Measurements from ENCODE around the gene FBP1. TPM values are rescaled to one million over a fixed set of nuclear protein-coding genes. Genes with fewer than 3 reads are reported as not detected.

Gene FBP1
- total RNA-seq, 3 donors from 2014 or later, result 7.4 to 41.1 (median 33.4) TPM

- DNase-seq (ENCODE audit: low spot score in 2 of 2), result no peak
- Histone ChIP-seq H3K36me3 (no peaks in the 10 kb centered on the region), H3K9me3 (no peaks in the 10 kb centered on the region), H3K4me1 (no peaks in the 10 kb centered on the region), H3K27me3 (no peaks in the 10 kb centered on the region), H3K27ac (no peak overlapping the region), H3K4me3 (no peak overlapping the region)
- intact Hi-C loops (cut with DNase I; ENCODE audit: low total_unique reads), result no loop called here
- TF ChIP-seq POLR2AphosphoS5 (IDR thresholded peaks at IDR 0.05), result no peak
- no peak for TF ChIP-seq CTCF (IDR thresholded peaks at IDR 0.05)
- no peak for TF ChIP-seq POLR2A (IDR thresholded peaks at IDR 0.05)
Observed at GRCh38 chr9:94665613-94666012, 26.3 kb upstream of the FBP1 start.

- Histone ChIP-seq H3K4me3 (no peak overlapping the region), H3K9me3 (no peaks in the 10 kb centered on the region), H3K27ac (no peak overlapping the region), H3K4me1 (no peaks in the 10 kb centered on the region), H3K36me3 (no peaks in the 10 kb centered on the region), H3K27me3 (no peaks in the 10 kb centered on the region)
- intact Hi-C loops (cut with DNase I; ENCODE audit: low total_unique reads), result no loop called here
- no peak for DNase-seq (ENCODE audit: low spot score in 2 of 2)
- no peak for TF ChIP-seq POLR2A (IDR thresholded peaks at IDR 0.05)
- TF ChIP-seq POLR2AphosphoS5 (IDR thresholded peaks at IDR 0.05), result no peak
Observed at GRCh38 chr9:94664801-94665200, 25.5 kb upstream of the FBP1 start.

GRCh38 chr9:94663640-94664039 lies 24.3 kb upstream of the FBP1 start:
- no peaks in the 10 kb centered on the region for H3K9me3 ChIP-seq
- TF ChIP-seq POLR2A (IDR thresholded peaks at IDR 0.05) (no peak), CTCF (IDR thresholded peaks at IDR 0.05) (no peak), POLR2AphosphoS5 (IDR thresholded peaks at IDR 0.05) (no peak)
- H3K27me3 ChIP-seq, result no peaks in the 10 kb centered on the region
- DNase-seq (ENCODE audit: low spot score in 2 of 2), result no peak
- H3K27ac ChIP-seq, result no peak overlapping the region
- intact Hi-C loops (cut with DNase I; ENCODE audit: low total_unique reads), result no loop called here
- no peaks in the 10 kb centered on the region for H3K4me1 ChIP-seq
- no peak overlapping the region for H3K4me3 ChIP-seq
- H3K36me3 ChIP-seq, result no peaks in the 10 kb centered on the region

GRCh38 chr9:94663140-94663539 lies 23.8 kb upstream of the FBP1 start:
- Histone ChIP-seq H3K4me1 (no peaks in the 10 kb centered on the region), H3K27me3 (no peaks in the 10 kb centered on the region), H3K36me3 (no peaks in the 10 kb centered on the region), H3K9me3 (no peaks in the 10 kb centered on the region), H3K27ac (no peak overlapping the region), H3K4me3 (no peak overlapping the region)
- no peak for DNase-seq (ENCODE audit: low spot score in 2 of 2)
- intact Hi-C loops (cut with DNase I; ENCODE audit: low total_unique reads), result no loop called here
- TF ChIP-seq POLR2A (IDR thresholded peaks at IDR 0.05), result no peak
- no peak for TF ChIP-seq CTCF (IDR thresholded peaks at IDR 0.05)
- TF ChIP-seq POLR2AphosphoS5 (IDR thresholded peaks at IDR 0.05), result no peak

GRCh38 chr9:94657021-94657725 lies 17.9 kb upstream of the FBP1 start:
- intact Hi-C loops (cut with DNase I; ENCODE audit: low total_unique reads), result no loop called here
- Histone ChIP-seq H3K4me1 (no peaks in the 10 kb centered on the region), H3K4me3 (no peak overlapping the region), H3K36me3 (no peaks in the 10 kb centered on the region), H3K27ac (no peak overlapping the region), H3K9me3 (no peaks in the 10 kb centered on the region), H3K27me3 (no peaks in the 10 kb centered on the region)
- DNase-seq (ENCODE audit: low spot score in 2 of 2), result no peak
- no peak for TF ChIP-seq POLR2A (IDR thresholded peaks at IDR 0.05)
- TF ChIP-seq CTCF (IDR thresholded peaks at IDR 0.05), result no peak
- no peak for TF ChIP-seq POLR2AphosphoS5 (IDR thresholded peaks at IDR 0.05)
